Type B pancreatic cell (in vitro differentiated cells): ENCODE results near the gene ARHGEF38. TPM values are rescaled to one million over a fixed set of nuclear protein-coding genes. Genes with fewer than 3 reads are reported as not detected.
"Not testable (repeated sequence)": the region's sequence is repeated elsewhere in the genome, so short reads cannot be mapped to it uniquely, and the experiment has no call there.

Experiments used
- DNase-seq: peaks from one replicate; pipeline ENCODE4 v3.0.0; 2021; ENCODE audit warnings: mixed read lengths; ENCODE audit not compliant: unreplicated experiment; ENCODE audit errors: extremely low spot score
- H3K27ac Mint-ChIP-seq: 2 replicates; pipeline ENCODE4 v1.8.0; 2021; ENCODE audit warnings: mild to moderate bottlenecking, mixed read lengths
- H3K27me3 Mint-ChIP-seq: 2 replicates; pipeline ENCODE4 v1.8.0; 2021; ENCODE audit warnings: mixed read lengths
- H3K36me3 Mint-ChIP-seq: 2 replicates; pipeline ENCODE4 v1.8.0; 2021; ENCODE audit warnings: mixed read lengths
- H3K4me1 Mint-ChIP-seq: one replicate; pipeline ENCODE4 v1.8.0; 2021; ENCODE audit warnings: mixed read lengths; ENCODE audit not compliant: unreplicated experiment
- H3K4me3 Mint-ChIP-seq: 2 replicates; pipeline ENCODE4 v1.8.0; 2021; ENCODE audit warnings: mild to moderate bottlenecking, mixed read lengths
- H3K9me3 Mint-ChIP-seq: 2 replicates; pipeline ENCODE4 v1.8.0; 2021; ENCODE audit warnings: mixed read lengths
- CTCF ChIP-seq: fragments of 200-600 bp; sonication (generic); conservative IDR thresholded peaks from 2 replicates; pipeline ENCODE4 v1.5.0; 2021; ENCODE audit warnings: antibody characterized with exemption, mild to moderate bottlenecking
- total RNA-seq: library from RNA; stranded (reverse); gene quantifications from 2 replicates; pipeline ENCODE4 v1.2.1, GENCODE V29; 2021; ENCODE audit warnings: low replicate concordance

The ARHGEF38 gene
- total RNA-seq, 1 donor from 2014 or later, result 2.4 TPM

GRCh38 chr4:105712766-105713165, 160.3 kb downstream of the ARHGEF38 start:
- Mint-ChIP-seq H3K36me3 (no peaks in the 10 kb centered on the region), H3K4me1 (peaks cover 31% of the 10 kb centered on the region), H3K9me3 (no peaks in the 10 kb centered on the region), H3K27me3 (no peaks in the 10 kb centered on the region), H3K4me3 (no peak overlapping the region), H3K27ac (no peak overlapping the region)
- no peak for TF ChIP-seq CTCF
- DNase-seq, result no peak

GRCh38 chr4:105714071-105714521, 161.7 kb downstream of the ARHGEF38 start:
- H3K9me3 Mint-ChIP-seq, result no peaks in the 10 kb centered on the region
- no peaks in the 10 kb centered on the region for H3K27me3 Mint-ChIP-seq
- no peak for TF ChIP-seq CTCF
- H3K4me3 Mint-ChIP-seq, result peak overlapping the region; percentile 31
- peak overlapping the region; percentile 56 for H3K27ac Mint-ChIP-seq
- peaks cover 29% of the 10 kb centered on the region for H3K4me1 Mint-ChIP-seq
- H3K36me3 Mint-ChIP-seq, result no peaks in the 10 kb centered on the region
- DNase-seq, result no peak

- no peak for TF ChIP-seq CTCF
- peaks cover 22% of the 10 kb centered on the region for H3K4me1 Mint-ChIP-seq
- no peak overlapping the region for H3K27ac Mint-ChIP-seq
- H3K36me3 Mint-ChIP-seq, result no peaks in the 10 kb centered on the region
- no peak overlapping the region for H3K4me3 Mint-ChIP-seq
- no peaks in the 10 kb centered on the region for H3K27me3 Mint-ChIP-seq
- H3K9me3 Mint-ChIP-seq, result no peaks in the 10 kb centered on the region
- no peak for DNase-seq
These were observed 162.5 kb downstream of the ARHGEF38 start for GRCh38 chr4:105714932-105715331.

- peak; percentile 73 for TF ChIP-seq CTCF
- H3K36me3 Mint-ChIP-seq, result no peaks in the 10 kb centered on the region
These were observed 163.4 kb downstream of the ARHGEF38 start for GRCh38 chr4:105715692-105716278.

GRCh38 chr4:105719204-105719603, 166.8 kb downstream of the ARHGEF38 start:
- no peak for TF ChIP-seq CTCF
- H3K27ac Mint-ChIP-seq, result no peak overlapping the region
- DNase-seq, result no peak
- H3K36me3 Mint-ChIP-seq, result no peaks in the 10 kb centered on the region
- no peaks in the 10 kb centered on the region for H3K27me3 Mint-ChIP-seq
- peaks cover 5% of the 10 kb centered on the region for H3K4me1 Mint-ChIP-seq
- H3K9me3 Mint-ChIP-seq, result no peaks in the 10 kb centered on the region
- no peak overlapping the region for H3K4me3 Mint-ChIP-seq

More at GRCh38 chr4:105715692-105716278, 163.4 kb downstream of the ARHGEF38 start:
- Mint-ChIP-seq H3K9me3 (no peaks in the 10 kb centered on the region), H3K4me1 (peaks cover 20% of the 10 kb centered on the region), H3K4me3 (no peak overlapping the region), H3K27ac (no peak overlapping the region), H3K27me3 (no peaks in the 10 kb centered on the region)
- no peak for DNase-seq

- TF ChIP-seq CTCF, result no peak
- peaks cover 34% of the 10 kb centered on the region for H3K36me3 Mint-ChIP-seq
- no peak for DNase-seq
- no peak overlapping the region for H3K4me3 Mint-ChIP-seq
- no peaks in the 10 kb centered on the region for H3K27me3 Mint-ChIP-seq
- H3K9me3 Mint-ChIP-seq, result no peaks in the 10 kb centered on the region
- no peaks in the 10 kb centered on the region for H3K4me1 Mint-ChIP-seq
- H3K27ac Mint-ChIP-seq, result no peak overlapping the region
These were observed 173.2 kb downstream of the ARHGEF38 start for GRCh38 chr4:105725623-105726022.

GRCh38 chr4:105729895-105730294, 177.5 kb downstream of the ARHGEF38 start:
- Mint-ChIP-seq H3K36me3 (peaks cover 63% of the 10 kb centered on the region), H3K9me3 (peaks cover 18% of the 10 kb centered on the region)
- DNase-seq, H3K4me3 Mint-ChIP-seq, H3K4me1 Mint-ChIP-seq, H3K27ac Mint-ChIP-seq, H3K27me3 Mint-ChIP-seq: not testable (repeated sequence)
